ENCODE data around the gene DOCK8. TPM values are rescaled to one million over a fixed set of nuclear protein-coding genes. Genes with fewer than 3 reads are reported as not detected.
"Not testable (repeated sequence)": the region's sequence is repeated elsewhere in the genome, so short reads cannot be mapped to it uniquely, and the experiment has no call there.

Gene DOCK8
- polyA plus RNA-seq, 3 donors = 2.4 to 12.4 (median 6.9) TPM

DNA sequence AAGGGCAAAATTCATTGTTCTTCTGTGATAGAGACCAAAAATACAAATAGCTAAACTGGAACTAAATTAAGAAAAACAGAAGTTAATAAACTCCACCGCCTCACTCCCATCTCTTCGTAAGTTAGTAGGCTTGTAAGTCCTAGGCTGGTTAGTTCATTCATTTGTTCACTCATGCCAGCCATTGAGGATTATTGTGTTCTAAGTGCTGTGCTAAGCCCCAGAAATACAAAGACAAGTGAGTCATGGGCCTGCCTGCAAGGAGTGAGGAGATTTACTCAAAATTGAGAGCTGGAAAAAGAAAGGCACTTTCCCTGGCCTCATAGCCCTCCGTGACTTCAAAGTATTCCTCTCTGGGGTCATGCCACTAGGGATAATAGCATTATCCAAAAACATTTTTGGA, 8.5 kb downstream of the DOCK8 start:
- H3K27ac ChIP-seq (ENCODE audit: low read depth, low read length) = no peak overlapping the region
- WGBS, 3 donors = 54 to 89% (median 64%) methylated on average over 3 of the region's 3 CpGs

DNA sequence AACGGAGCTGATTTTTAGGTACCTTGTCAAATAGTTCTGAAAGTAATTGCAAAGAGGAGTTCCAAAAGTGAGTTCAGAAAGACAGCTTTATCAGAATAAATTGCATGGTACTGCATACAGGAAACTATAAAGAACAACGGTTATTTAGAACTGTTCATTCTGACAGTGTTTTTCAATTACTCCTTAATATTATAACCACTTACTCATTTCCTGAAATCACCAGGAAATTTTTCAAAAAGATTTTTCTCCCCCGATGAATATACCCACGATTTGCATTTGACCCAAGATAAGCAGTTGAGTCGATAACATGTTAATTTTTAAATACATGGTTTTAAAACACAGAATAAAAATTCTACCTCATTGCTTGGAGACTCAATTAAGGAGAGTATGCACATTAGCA, 9.4 kb downstream of the DOCK8 start:
- H3K27ac ChIP-seq (ENCODE audit: low read depth, low read length) = no peak overlapping the region
- 36 to 60% (median 41%) methylated on average over 5 of the region's 5 CpGs for WGBS, 3 donors

DNA sequence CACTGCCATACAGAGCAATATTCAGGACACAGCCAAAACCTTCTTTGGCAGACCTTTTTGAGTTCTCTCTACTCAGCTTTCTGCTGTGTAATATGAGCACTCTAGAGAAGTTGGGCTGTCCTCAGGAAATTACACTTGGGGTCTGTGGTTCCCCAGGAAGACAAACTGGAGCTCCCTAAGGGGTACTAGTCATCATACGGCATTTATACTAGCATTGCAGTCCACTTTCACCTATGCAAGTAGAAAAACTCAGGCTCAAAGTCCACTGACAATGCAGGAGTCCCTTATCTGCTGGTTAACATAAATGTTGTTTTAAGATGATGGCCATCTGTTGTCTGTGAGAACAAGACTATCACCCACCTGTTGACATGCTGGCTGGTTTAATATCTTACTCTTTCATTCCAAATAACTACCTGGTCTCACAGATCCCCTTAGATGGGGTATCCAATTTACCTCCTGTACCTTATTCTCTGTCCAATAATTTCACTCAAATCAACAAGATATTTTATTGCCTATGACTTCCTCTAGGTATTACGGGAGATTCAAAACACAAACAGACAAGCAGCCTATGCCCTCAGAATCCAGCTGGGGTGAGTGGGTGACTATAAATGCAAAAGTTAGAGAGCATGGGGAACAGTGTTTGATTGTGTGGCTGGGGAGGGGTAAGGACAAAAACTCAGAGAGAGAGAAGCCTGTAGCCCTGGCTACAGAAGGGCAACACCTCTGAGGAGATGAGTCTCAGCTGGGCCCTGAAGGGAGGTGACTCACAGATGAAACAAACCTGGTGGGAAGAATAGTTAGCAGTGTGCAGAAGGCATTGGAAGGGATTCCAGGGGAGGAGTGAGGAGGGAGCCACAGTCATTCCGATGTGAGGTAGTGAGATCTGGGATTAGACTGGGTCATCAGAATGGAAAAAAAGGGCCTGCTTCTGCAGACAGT, 10.2 kb downstream of the DOCK8 start:
- H3K27ac ChIP-seq (ENCODE audit: low read depth, low read length) = no peak overlapping the region
- 58 to 61% (median 58%) methylated on average over 3 of the region's 3 CpGs for WGBS, 3 donors

DNA sequence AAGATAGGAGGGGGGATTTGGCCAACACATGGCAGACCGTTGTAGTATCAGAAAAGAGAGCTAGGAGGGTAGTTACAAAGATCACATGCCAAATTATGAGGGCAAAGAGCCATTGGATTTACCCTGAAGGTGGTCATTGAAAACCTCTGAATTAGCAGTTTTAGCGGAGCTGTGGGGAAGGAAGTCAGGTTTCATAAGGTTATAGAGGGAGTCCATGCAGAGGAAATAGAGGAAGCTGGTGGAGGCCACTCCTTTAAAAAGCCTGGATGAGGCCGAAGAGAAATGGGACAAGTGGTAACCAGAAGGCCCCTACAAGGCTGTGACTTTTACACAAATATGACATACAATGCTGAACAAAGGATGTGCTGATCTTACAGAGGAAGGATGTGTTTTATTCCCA, 13.2 kb downstream of the DOCK8 start:
- 44 to 85% (median 44%) methylated on average over 3 of the region's 3 CpGs for WGBS, 3 donors

DNA sequence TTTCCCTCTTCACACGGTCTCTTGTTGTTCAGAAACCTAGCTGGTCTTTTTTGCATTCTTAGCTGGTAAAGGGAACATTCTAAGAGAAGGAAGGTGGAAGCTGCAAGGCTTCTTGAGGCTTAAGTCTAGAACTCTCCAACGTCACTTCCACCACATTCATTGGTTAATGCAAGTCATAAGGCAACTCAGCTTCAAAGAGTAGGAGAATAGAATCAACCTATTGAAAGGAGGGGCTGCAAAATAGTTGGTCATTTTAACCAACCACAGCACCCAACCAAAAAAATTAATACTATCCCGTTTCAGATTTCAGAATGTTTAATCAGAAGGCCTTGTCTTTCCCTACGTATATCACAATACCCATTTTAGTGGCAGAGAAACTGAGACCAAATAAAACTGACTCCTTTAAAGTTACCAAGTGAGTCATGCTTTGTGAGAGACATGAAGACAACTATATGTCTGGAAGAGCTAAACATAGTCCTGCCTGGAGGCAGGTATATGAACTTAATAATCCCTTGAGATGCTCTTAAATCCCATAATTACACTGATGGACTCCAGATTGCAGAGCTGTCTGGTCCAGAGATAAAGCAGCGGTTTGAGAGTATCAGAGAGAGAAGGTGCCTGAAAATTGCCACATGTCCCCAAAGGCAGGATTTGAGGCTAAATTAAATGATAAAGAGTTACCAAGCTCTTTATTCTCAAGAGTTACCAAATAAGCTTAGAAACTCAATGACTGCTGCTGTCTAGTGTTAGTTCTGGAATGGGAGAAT, 14.4 kb downstream of the DOCK8 start:
- WGBS, 3 donors = 81 to 84% (median 84%) methylated on average over 5 of the region's 5 CpGs
- H3K27ac ChIP-seq (ENCODE audit: low read depth, low read length) = no peak overlapping the region

More for the DNA sequence above, 13.2 kb downstream of the DOCK8 start:
- no peak overlapping the region for H3K27ac ChIP-seq (ENCODE audit: low read depth, low read length)

DNA sequence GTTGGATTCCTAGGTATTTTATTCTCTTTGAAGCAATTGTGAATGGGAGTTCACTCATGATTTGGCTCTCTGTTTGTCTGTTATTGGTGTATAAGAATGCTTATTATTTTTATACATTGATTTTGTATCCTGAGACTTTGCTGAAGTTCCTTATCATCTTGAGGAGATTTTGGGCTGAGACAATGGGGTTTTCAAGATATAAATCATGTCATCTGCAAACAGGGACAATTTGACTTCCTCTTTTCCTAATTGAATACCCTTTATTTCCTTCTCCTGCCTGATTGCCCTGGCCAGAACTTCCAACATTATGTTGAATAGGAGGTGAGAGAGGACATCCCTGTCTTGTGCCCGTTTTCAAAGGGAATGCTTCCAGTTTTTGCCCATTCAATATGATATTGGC, 17.0 kb downstream of the DOCK8 start:
- WGBS, 3 donors = 44 to 68% (median 56%) methylated on average over 1 of the region's 1 CpG
- H3K27ac ChIP-seq (ENCODE audit: low read depth, low read length) = not testable (repeated sequence)

DNA sequence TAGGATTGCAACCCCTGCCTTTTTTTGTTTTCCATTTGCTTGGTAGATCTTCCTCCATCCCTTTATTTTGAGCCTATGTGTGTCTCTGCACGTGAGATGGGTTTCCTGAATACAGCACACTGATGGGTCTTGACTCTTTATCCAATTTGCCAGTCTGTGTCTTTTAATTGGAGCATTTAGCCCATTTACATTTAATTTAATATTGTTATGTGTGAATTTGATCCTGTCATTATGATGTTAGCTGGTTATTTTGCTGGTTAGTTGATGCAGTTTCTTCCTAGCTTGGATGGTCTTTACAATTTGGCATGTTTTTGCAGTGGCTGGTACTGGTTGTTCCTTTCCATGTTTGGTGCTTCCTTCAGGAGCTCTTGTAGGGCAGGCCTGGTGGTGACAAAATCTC, 19.0 kb downstream of the DOCK8 start:
- WGBS, 3 donors = no CpG with 5 or more reads among the region's 1 CpG
- not testable (repeated sequence) for H3K27ac ChIP-seq (ENCODE audit: low read depth, low read length)

DNA sequence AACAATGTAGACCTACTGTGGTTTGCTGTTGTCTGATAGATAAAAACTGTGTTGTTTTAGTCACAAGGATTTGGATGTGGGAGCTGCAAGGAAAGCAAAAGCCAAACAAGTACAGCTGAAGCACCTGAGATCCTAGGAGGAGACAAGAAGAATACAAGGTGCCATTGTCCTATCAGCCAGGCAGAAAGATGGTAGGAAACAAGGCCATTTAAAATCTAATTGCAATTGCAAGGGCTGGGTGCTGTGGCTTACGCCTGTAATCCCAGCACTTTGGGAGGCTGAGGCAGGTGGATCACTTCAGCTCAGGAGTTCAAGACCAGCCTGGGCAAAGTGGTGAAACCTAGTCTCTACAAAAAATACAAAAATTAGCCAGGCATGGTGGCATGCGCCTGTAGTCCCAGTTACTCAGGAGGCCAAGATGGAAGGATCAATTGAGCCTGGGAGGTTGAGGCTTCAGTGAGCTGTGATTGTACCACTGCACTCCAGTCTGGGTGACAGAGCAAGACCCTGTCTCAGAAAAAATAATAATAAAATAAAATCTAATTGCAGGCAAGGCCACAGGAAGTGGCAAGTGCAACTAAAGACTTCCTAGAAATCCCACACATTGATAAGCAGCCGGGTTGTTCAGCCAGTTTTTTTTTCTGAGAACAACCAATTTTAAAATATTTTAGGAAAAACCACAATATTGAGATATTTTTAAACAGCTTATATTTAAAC, 22.6 kb downstream of the DOCK8 start:
- 68 to 77% (median 70%) methylated on average over 3 of the region's 3 CpGs for WGBS, 3 donors
- no peak overlapping the region for H3K27ac ChIP-seq (ENCODE audit: low read depth, low read length)

DNA sequence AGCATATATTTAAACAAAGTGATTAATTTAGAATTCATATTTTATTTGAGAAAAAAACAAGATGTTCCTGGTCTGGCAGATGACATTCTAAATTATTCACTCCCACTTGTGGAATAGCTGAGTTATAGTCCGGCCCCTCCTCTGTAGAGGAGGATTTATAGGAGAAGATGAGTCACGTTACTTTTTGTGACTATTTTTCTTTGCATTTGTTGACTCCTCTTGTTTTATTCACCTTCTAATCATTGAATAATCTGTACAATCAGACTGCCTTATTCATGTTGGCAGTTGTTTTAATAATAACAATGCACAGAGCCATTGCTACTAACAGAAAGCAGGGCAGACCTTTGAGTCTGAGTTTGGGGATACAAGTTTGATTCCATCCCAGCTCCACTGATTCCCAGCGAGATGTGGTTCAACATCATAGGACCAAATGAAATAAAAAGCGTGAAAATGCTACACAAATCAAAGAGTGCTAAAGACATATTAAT, 23.2 kb downstream of the DOCK8 start:
- no peak overlapping the region for H3K27ac ChIP-seq (ENCODE audit: low read depth, low read length)
- 60 to 86% (median 72%) methylated on average over 4 of the region's 4 CpGs for WGBS, 3 donors

DNA sequence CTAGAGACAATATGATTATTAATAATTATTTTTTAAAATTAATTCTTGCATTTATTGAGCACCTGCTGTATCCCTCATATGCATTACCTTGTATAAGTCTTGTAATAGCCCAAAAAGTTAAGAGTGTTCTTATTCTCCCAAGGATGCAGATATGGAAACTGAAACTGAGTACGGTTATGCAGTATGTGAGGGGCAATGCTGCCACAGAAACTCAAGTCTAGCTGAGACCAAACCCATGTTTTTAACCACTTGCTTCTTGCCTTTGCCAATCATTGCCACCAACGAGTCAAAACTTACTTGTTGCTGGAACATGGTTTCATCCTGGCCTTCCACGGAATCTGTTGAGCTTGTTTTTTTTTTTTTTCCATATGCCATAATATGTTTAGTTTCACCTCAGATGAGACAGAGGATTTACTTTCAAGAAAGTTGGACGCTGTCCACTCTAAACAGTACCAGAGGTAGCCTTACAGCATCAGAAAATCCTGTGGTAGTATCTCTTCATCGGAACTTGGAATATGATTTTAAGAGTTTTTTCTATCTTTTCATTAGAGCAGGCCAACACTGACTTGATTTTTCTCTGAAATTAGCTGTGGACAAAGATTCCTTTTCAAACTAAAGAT, 27.9 kb downstream of the DOCK8 start:
- no peak overlapping the region for H3K27ac ChIP-seq (ENCODE audit: low read depth, low read length)

DNA sequence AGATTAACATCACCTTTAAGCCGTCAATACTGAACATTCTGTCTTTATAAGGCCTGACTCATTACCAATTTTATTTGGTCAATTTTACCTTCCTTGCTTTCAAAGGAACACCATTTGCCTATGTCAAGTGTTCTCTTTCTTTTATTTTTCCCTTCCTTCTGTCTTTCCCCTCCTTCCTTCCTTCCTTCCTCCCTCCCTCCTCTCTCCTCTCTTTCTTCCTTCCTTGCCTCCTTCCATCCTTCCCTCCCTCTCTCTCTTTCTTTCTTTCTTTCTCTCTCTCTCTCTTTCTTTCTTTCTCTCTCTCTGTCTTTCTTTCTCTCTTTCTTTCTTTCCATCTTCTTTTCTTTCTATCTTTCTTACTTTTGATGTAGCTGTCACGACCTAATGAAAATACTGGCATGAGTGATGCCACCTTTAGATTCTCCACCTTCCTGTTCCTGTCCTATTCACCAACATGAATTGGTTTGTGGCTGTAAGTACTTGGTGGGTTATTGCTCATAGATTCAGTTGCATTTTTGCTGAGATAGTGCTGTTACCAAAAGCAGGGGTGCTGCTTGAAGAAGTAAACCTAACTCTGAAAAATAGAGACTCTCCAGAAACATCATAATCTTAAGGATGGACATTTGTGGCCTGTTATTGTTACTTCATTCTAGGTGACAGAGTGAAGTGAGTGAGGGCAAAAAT, 33.8 kb downstream of the DOCK8 start:
- WGBS, 3 donors = 88 to 91% (median 89%) methylated on average over 2 of the region's 2 CpGs

More for the DNA sequence above, 27.9 kb downstream of the DOCK8 start:
- WGBS, 3 donors = 78 to 87% (median 84%) methylated on average over 5 of the region's 5 CpGs

DNA sequence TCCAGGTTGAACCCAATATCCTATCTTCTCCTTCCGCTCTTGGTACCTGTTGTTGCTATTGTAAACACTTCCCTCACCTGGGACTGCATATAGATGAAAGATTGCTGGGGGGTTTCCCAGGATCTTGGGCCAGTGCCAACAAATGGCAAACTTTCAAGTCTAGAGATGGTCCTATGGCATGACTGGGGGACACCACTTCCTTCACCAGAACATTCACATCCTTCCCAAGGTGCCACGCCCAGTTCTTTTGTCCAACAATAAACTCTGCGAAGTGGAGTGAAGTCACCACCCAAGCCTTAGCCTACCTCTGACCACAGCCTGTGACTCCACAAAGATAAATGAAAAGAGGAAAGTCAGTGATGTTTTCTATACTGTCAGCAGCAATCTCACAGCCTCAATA, 34.4 kb downstream of the DOCK8 start:
- H3K27ac ChIP-seq (ENCODE audit: low read depth, low read length) = no peak overlapping the region
- 60 to 91% (median 68%) methylated on average over 3 of the region's 3 CpGs for WGBS, 3 donors

More for the DNA sequence above, 33.8 kb downstream of the DOCK8 start:
- no peak overlapping the region for H3K27ac ChIP-seq (ENCODE audit: low read depth, low read length)

DNA sequence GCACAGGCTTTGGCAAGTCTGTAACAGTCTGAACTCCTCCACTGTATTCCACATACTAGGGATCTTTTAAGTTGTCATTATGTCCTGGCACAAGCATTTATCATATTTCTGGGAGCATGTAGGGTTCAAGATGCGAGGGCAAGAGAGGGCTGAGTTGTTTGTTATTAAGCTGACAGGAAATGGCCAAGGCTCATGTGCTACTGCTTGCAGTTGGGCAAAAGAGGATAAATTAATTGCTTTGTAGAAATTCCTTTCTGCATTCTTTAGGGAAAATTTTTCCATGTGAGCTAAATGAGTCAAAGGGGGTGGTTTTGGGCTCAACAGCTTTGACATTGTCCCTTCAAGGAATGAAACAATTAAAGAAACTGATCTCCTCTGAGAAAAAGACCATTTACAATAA, 35.4 kb downstream of the DOCK8 start:
- no peak overlapping the region for H3K27ac ChIP-seq (ENCODE audit: low read depth, low read length)
- 76 to 93% (median 80%) methylated on average over 1 of the region's 1 CpG for WGBS, 3 donors

DNA sequence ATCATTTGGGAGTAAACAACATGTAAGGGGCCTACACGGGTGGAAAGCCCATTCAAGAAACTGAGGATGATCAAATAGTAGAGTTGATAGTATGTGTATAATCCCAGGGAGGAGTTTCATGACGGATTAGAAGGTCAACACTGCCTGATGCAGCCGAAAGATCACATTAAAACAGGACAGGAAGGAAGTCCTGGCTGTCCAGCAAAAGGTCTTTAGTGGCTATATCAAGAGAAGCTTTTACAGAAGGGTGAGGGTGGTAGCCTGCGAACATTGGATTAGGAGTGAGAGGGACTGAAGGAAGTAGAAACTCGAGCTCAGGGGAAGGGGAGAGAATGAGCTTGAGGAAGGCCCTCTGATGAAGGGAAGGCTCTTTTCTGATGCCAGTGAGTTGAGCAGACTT, 36.0 kb downstream of the DOCK8 start:
- no peak overlapping the region for H3K27ac ChIP-seq (ENCODE audit: low read depth, low read length)
- WGBS, 3 donors = 47 to 51% (median 50%) methylated on average over 5 of the region's 5 CpGs

DNA sequence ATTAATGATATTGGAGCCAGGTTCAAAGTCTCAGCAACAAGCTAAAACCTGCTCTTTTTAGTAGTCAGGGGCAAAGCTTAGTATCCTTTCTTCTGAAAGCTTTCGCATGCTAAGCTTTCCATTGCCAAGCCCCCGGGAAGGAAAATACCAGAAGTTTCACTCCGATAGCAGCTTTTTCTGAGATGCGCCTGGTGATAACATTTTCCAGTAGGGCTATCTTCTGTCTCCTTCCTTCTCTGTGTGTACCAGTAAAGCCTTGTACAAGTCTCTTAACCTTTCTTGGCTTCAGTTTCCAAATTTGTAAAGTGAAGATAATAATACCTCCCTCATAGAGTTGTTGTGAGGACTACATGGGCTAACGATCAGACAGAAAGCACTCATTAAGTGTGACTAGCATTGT, 36.7 kb downstream of the DOCK8 start:
- 93 to 94% (median 94%) methylated on average over 5 of the region's 5 CpGs for WGBS, 3 donors
- H3K27ac ChIP-seq (ENCODE audit: low read depth, low read length) = no peak overlapping the region

DNA sequence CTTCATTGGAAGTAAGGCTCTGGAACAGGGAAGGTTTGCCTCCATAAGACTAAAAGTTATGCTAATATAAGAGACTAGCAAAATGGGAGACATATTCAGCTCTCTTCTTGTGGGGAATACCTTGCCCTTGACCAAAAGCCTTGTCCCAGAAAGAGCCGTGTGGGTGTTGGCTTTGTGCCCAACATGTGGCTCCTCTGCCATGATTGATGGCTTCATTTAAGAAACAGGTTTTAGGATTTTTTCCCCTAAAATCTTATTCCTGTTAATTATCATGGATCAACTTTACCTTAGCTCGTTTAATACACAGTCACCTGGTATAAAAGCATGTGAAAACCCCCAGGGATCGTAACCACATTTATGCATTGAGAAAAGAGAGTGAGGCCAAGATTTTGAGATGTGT, 38.9 kb downstream of the DOCK8 start:
- 56 to 72% (median 63%) methylated on average over 3 of the region's 3 CpGs for WGBS, 3 donors
- no peak overlapping the region for H3K27ac ChIP-seq (ENCODE audit: low read depth, low read length)

DNA sequence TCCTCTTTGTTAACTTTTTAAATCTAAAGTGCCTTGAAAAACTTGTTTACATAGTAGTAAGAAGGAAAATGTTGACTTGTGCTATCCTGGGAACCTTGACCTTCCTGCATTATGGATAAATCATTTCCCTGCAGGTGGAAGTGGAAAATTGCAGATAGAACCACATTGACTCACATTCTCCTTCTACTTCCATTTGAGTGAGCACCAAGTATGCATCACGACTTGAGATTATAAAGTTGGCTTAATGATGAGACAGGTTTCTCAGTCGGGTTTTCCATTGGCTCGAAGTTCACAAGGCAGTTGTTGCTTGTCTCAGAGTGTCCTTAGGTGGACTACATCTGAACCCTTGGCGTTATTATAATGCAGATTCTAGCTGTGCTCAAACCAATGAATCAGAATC, 39.9 kb downstream of the DOCK8 start:
- 68 to 90% (median 84%) methylated on average over 4 of the region's 4 CpGs for WGBS, 3 donors
- no peak overlapping the region for H3K27ac ChIP-seq (ENCODE audit: low read depth, low read length)

DNA sequence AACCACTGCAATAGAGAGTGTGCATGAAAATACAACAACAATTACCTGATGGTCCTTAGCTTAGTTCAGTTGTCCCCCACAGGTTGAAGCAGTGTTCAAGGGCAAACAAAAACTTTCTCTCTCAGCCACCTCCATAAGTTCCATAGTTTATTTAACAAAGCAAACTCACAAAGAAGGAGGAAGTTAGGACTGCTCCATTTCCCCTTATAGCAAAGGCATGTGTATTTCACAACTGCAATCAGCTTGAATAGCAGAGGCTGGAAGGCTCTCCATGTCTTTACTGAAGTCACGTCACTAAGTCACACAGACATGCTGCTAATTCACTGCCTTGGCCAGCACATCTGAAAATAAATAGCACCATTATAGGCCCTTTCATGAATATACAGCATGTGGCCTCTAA, 43.3 kb downstream of the DOCK8 start:
- 0 to 46% (median 43%) methylated on average over 1 of the region's 1 CpG for WGBS, 3 donors
- H3K27ac ChIP-seq (ENCODE audit: low read depth, low read length) = no peak overlapping the region

Data from adipose tissue (tissue), 3 donors.